GM21825 (cell line): ENCODE measurements around the gene EYA2.

Source experiments
- ATAC-seq: cut with Tn5 transposase; IDR thresholded peaks from one replicate; pipeline ENCODE4 v1.9.1; 2021; ENCODE audit warnings: mild to moderate bottlenecking, moderate library complexity; ENCODE audit not compliant: unreplicated experiment

Gene EYA2

DNA sequence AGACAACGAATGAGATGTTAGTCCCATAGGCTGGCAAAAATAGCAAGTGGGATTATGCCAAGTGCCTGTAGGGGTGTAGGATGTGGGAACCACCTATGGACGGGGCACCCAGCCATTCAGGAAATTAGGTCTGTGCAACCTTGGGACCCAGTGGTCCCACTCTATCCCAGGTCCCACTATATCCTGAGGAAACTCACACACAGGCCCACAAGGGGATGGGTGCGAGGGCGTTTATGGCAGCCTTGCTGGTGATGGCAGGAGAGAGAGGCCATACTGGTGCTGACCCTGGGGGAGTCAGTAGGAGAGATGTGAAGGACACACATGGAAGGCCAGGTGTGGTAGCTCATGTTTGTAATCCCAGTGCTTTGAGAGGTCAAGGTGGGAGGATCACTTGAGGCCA lies 163.6 kb downstream of the EYA2 start:
- ATAC-seq = no peak

DNA sequence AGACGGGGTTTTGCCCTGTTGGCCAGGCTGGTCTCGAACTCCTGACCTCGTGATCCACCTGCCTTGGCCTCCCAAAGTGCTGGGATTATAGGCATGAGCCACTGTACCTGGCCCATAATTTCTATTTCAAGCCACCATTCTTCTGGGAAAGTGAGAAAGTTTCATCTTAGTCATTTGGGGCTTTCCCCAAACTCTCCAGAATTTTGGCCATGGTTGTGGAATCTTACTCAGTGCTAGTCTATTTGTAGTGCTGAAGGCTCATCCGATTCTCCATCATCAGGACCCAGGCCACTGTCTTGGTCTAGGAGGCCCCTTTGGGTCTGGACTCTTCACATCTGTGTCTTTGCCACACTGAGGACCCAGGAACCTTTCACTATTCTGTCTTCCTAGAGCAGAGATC lies 164.9 kb downstream of the EYA2 start:
- no peak for ATAC-seq

DNA sequence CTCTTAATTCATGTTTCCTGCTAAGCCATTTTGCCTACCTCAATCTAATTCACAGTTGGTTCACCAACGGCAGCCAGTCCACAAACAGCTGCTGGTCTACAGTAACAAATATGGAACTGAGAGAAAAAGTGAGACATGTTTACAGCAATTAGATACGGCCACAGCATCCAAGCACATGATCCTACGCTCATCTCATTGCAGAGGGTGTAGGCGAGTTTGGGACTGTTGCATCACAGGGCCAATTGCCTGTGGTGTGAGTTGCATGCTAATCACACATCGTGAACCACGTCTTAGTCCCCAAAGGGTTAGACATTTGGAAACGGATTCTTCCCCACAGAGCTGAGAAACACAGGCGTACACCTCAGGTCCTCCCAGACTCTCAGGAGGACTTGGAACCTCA lies 166.9 kb downstream of the EYA2 start:
- no peak for ATAC-seq

DNA sequence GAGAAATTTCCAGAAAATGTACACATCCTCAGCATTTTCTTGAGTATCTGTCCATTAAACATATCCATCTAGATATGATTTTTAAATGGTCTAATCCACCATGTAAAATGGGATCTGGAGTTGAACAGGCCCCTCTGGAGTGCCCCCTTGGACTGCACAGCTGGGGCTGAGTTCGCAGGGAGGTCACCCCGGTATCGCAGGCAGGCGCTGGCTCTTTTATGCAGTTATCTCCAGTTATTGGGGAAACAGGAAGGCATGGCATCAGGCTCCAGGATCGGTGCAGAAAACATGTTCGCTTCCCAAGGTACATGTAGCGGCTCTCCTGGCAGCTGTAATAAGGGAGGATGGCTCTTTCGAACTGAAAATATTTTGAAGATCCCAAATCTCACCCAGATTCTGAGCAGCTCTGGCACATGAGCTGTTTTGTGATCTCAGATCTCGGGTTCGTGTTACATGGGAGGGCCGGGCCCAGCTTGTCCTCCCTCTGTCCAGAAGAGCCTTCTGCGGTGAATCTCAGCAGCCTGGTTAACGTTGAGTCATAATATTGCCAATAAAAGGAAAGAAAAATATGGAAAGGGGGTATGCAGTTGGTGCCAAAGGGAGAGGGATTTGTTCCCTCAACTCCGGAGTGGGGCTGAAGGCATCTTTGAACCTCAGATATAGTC lies 167.7 kb downstream of the EYA2 start:
- ATAC-seq = no peak

DNA sequence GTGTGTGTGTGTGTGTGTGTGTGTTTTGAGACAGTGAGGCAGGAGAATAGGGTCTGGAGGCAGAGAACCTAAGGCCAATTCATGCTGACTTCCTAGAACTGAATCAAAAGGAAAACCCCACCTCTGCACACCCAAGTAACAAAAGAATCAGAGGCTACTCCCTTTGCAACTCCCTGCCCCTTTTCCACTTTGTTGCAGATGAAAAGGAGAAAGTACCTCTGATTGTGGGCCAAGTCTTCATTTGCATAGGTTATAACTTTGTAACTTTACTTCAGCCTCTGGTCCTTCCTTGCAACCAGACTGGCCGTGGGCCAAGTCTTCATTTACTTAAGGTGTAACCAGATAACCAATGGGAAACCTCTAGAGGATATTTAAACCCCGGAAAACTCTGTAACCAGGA lies 168.8 kb downstream of the EYA2 start:
- ATAC-seq = no peak

DNA sequence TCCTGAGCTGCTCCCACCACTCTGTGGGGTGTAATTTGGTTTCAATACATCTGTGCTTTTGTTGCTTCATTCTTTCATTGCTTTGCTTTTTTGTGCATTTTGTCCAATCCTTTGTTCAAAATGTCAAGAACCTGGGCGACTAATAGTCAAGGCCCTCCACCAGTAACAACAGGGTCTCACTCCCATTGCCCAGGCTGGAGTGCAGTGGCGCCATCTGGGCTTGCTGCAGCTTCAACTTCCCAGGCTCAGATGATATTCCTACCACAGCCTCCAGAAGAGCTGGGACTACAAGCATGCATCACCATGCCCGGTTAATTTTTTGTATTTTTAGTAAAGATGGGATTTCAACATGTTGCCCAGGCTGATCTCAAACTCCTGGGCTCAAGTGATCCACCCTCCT lies 169.2 kb downstream of the EYA2 start:
- ATAC-seq = no peak

DNA sequence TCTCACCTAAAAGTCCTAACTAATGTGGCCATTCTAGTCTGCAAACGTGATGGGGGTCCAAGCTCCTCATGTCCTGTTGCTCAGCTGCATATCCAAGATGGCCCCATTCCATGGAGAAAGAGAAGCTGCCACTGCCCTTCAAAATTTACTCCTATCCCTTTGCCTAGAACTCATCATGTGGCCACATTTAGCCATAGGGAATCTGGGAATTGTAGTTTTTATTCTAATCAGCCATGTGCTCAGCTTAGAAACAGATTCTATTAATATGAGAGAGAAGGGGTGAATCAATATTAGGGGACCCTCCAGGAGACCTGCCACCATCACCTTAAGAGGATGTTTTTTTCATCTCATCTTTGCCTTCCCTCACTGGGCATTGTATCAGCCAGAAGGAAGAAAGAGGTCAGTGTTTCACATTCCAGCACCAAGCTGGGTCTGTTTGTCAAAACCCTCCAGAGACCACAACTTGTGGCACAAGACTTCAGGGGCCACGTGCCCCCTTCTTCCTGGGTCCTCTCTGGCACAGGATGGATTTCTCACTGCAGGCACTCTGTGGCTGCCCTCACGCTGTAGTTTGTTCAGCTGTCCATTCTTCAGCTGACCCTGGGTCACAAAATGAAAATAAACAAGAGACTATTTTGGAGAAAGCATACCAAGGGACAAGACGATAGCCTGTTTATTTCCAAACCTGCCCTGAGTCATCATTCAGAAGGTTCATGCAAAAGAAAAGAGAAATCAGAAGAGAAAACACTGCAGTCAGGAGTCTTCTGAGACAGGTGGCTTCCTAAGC lies 172.0 kb downstream of the EYA2 start:
- ATAC-seq = no peak

DNA sequence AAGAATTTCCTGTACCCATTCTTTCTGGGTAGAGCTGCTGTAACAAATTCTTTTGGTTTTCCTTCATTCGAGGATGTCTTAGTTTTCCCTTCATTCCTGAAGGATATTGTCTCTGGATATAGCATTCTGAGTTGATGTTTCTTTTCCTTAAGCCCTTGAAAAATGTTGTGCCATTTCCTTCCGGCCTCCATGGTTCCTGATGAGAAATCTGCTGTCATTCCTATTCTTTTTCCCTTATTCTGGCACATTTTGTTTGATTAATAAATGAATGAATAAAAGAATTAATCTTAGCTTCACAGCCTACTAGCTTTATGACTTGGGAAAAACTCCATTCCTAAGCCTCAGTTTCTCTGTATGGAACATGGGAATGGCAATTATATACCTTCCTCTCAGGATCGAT lies 173.1 kb downstream of the EYA2 start:
- no peak for ATAC-seq

DNA sequence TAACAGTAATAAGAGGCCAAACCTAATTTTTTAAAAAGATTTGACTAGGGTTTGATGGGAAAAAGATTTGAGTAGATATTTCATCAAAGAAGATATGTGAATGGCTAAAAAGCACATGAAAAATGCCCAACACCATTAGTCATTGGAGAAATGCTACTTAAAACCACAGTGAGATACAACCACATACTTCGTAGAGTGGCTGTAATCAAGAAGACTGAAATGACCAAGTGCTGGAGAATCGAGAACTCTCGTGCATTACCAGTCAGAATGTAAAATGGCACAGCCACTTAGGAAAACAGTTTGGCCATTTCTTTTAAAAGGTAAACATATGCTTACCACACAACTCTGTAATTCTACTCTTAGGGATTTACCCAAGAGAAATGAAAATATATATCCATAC lies 175.5 kb downstream of the EYA2 start:
- ATAC-seq = no peak

DNA sequence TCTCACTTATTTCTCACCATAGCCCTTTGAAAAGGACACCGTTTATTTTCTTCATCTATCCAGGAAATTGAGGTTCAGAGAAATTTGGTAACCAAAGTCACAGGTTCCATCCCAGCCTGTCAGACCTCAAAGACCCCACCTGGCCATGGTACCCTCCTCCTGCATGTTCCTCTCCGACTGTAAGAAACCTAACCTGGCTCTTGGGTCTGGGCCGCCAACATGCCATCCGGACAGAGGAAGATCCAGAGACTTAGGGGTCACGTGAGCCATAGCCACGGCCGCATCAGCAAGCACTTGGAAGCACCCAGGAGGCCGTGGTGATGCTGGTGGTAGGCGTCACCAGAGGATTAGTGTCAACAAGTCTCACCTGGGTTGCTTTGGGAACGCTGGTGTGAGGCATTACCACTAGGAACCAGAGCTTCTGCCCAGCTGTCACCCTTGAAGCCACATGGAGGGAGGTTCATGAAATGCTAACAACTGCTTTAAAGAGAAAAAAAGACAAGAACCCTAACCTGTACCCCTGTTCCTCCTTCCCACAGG lies 177.1 kb downstream of the EYA2 start:
- no peak for ATAC-seq

DNA sequence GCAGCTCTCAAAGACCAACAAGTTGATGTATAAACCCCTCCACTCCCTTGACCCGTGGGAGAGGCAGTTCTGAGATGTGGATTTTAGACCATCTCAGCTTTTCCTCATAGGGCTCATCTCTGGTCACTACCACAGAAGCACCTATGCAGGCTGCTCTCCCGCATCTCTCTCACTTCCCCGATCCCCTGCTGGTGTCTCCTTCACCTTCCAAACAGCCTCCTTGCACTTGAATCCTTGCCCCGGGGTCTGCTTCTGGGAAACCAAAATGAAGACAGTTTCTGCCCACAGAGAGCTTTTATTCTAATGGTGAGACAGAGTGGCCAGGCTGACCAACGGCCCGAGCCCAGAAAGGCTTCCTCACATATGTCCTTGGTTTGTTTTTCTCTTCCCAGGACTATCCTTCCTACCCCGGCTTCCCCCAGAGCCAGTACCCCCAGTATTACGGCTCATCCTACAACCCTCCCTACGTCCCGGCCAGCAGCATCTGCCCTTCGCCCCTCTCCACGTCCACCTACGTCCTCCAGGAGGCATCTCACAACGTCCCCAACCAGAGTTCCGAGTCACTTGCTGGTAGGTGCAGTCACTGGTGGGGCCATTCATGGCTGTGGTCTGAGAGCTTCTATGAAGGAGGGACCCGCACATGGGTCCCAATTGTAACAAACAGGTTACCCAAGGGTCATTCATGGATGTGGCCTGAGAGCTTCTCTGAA lies 179.3 kb downstream of the EYA2 start:
- ATAC-seq = no peak

DNA sequence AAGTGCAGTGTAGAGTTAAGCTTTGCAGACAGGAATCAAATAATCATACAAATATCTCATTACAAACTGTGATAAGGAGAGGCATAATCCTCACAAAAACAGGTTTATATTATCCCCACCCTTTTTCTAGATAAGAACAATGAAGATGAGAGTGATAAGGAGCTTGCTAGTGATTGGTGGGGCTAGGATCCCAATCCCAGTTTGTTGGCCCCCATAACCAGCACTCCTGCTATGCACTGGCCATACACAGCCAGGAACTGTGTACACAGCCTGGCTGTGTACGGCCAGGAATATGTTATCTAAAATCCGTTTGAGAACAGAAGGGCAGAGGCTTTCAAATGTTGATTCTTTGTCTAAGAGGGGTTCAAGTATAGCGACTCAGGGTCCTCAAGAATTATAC lies 180.6 kb downstream of the EYA2 start:
- ATAC-seq = no peak

DNA sequence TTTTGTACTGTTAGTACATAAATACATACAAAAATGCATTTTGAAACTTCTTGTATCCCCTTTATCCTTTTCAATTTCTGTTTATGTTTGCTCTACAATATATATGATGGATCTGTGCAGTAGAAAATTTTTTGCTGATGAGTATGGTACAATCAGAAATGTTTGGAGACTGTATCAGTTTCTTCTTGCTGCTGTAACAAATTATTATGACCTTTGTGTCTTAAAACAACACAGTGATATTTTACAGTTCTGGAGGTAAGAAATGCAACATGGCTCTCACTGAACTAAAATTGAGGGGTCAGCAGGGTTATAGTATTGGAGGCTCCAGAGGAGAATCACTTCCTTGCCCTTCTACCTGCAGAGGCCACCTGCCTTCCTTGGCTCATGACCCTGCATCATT lies 184.4 kb downstream of the EYA2 start:
- no peak for ATAC-seq

DNA sequence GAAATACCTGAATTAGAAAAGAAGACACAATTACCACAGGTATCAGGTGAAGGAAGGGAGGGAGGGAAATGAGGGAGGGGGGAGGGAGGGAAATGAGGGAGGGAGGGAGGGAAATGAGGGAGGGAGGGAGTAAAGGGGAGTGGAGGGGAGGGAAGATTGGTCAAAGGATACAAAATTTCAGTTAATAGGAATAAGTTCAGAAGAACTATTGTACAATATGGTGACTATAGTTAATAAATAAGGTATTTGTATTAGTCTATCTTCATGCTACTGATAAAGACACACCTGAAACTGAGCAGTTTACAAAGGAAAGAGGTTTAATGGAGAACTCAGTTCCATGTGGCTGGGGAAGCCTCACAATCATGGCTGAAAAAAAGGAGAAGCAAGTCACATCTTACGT lies 185.7 kb downstream of the EYA2 start:
- no peak for ATAC-seq

DNA sequence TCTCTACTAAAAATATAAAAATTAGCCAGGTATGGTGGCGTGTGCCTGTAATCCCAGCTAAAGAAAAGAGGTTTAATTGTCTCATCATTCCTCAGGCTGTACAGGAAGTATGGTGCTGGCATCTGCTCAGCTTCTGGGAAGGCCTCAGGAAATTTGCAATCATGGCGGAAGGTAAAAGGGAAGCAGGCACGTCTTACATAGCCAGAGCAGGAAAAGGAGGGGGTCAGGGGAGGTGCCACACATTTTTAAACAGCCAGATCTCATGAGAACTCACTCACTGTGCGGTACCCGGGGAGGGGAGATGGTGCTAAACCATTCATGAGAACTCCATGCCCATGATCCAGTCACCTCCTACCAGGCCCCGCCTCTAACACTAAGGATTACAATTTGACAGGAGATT lies 191.7 kb downstream of the EYA2 start:
- no peak for ATAC-seq

DNA sequence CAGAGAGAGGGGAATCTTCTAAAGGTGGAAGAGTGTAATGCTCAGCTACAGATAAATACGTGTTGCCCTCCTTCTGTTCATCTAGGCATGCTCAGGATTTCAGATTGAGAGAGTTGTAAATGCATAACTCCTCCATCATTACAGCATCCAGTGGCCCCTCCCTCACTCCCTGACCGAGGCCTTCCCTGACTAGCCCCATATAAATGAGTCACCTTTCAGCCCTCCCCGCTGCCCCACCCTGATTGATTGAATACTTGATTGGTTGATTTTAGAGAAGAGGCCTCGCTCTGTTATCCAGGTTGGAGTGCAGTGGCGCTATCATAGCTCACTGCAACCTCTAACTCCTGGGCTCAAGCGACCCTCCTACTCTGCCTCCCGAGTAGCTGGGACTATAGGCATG lies 193.7 kb downstream of the EYA2 start:
- no peak for ATAC-seq

DNA sequence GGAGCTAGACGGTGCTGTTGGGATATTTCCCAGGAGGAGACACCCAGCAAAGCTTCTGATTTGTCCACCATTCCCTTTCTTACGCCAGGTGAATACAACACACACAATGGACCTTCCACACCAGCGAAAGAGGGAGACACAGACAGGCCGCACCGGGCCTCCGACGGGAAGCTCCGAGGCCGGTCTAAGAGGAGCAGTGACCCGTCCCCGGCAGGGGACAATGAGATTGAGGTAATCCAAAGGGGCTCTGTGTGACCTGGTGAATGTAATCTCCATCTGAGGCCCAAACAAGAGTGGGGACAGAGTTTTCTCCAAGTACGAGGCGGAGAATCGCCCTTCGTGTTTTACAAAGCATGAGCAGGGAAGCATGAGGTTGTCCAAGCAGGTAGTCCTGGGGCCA lies 194.5 kb downstream of the EYA2 start:
- no peak for ATAC-seq

DNA sequence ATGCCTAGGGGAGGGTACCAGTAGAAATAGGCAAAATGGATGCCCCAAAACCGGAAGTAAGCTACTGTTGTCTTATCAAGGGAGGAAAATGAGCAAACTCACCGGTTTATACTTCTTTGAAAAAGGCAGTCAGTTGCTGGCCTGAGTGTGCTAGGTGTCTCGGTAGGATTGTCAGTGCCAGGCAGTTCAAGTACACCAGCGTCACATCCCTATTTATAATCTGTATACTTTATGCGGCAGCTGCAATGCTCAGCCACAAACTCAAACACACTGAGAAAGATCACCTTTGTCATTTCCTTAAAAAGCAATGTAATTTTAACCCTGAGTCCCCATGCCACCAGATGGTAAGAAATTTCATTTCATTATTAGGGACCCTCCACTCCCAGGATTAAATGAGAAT lies 196.2 kb downstream of the EYA2 start:
- ATAC-seq = no peak

DNA sequence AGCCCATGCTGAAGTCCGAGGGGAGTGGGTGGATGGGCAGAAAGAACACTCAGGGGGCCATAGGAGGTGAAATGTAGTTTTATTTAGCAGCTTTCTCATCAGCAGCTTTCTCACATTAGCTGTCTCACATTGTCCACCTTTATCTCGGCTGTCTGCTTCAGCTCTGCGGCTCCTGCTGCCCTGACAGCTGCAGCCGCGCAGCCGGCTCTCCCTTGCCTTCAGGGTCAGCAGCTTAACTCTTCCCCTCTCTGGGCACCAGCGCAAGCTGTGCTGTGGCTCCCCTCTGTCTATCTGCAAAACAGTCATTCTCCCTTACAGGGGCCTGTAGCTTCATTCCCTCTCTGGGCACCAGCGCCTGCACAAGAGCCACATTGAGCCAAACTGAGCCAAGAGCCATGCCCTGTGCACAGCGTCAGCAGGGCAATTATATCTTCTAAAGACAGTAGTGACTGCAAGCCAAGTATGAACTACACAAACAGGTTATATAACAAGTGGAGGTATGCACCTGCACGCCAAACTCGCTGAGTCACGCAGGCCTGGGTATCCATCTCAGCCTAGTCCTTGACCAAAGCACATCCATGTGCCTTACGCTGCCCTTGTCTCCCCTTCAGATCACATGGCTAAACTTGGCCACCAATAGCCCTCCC lies 198.8 kb downstream of the EYA2 start:
- no peak for ATAC-seq

DNA sequence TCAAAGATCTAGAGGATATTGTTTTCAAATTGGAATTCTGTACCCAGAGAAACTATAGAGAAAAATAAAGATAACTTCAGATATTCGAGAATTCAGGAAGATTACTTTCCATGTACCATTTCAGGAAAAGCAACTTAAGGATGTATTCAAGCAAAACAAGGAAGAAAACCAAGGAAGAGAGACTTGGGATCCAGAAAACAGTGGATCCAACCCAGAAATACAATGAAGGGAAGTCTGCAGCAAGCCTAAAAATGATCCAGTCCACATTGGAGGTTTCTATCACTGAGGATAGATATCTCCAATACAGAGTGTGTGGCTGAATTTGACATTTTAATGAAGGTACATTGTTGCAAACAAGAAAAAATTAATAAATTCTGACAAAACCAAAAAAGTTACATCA lies 201.0 kb downstream of the EYA2 start:
- no peak for ATAC-seq
